Keratinocyte (primary cell): ENCODE results near the gene EVL. TPM values are rescaled to one million over a fixed set of nuclear protein-coding genes. Genes with fewer than 3 reads are reported as not detected.
"Not testable (repeated sequence)": the region's sequence is repeated elsewhere in the genome, so short reads cannot be mapped to it uniquely, and the experiment has no call there.

Experiments
- DNase-seq: peaks from one replicate; pipeline ENCODE4 v3.0.0-alpha.2; 2011; ENCODE audit warnings: low read depth, missing footprints, low spot score
- FAIRE-seq: peaks from 2 replicates; lab custom pipeline; 2011; peaks lifted over from hg19 to GRCh38; lab: Jason Lieb, UNC
- H2AFZ ChIP-seq: 2 replicates; pipeline ENCODE4 v1.6.0; 2012; ENCODE audit warnings: low read length, control low read depth, inconsistent platforms; ENCODE audit not compliant: control insufficient read depth
- H3K27ac ChIP-seq: 2 replicates; pipeline ENCODE4 v1.5.1; 2011; ENCODE audit warnings: low read length; ENCODE audit not compliant: control insufficient read depth, insufficient read depth
- H3K27me3 ChIP-seq: 3 replicates; pipeline ENCODE4 v1.6.0; 2011; ENCODE audit warnings: low read length; ENCODE audit not compliant: control insufficient read depth, insufficient read depth; ENCODE audit errors: extremely low read depth
- H3K36me3 ChIP-seq, 2 experiments: 2 replicates in 1 of 2; 3 replicates in 1 of 2; pipeline ENCODE4 v1.5.1; 2011; ENCODE audit warnings: low read length in 2 of 2, mild to moderate bottlenecking in 1 of 2; ENCODE audit not compliant: control insufficient read depth in 2 of 2, insufficient read depth in 2 of 2; ENCODE audit errors: extremely low read depth in 1 of 2
- H3K4me1 ChIP-seq: 3 replicates; pipeline ENCODE4 v1.5.1; 2011; ENCODE audit warnings: low read length; ENCODE audit not compliant: control insufficient read depth, insufficient read depth; ENCODE audit errors: extremely low read depth
- H3K4me2 ChIP-seq: 3 replicates; pipeline ENCODE4 v1.6.0; 2011; ENCODE audit warnings: low read depth, low read length; ENCODE audit not compliant: control insufficient read depth, insufficient read depth; ENCODE audit errors: extremely low read depth
- H3K4me3 ChIP-seq, 3 experiments: fragments of 200-600 bp in 1 of 3; sonication (generic) in 1 of 3; 2 replicates in 2 of 3; 3 replicates in 1 of 3; pipeline ENCODE4 v1.5.1; 2011 to 2016; ENCODE audit warnings: low read length in 3 of 3, mild to moderate bottlenecking in 3 of 3, control low read depth in 2 of 3, inconsistent platforms in 1 of 3, low read depth in 1 of 3, mixed read lengths in 1 of 3, mixed run types in 1 of 3, moderate library complexity in 1 of 3; ENCODE audit not compliant: control insufficient read depth in 2 of 3, insufficient read depth in 2 of 3; ENCODE audit errors: extremely low read depth in 1 of 3
- H3K79me2 ChIP-seq: 2 replicates; pipeline ENCODE4 v1.6.0; 2012; ENCODE audit warnings: low read length; ENCODE audit not compliant: control insufficient read depth, insufficient read depth
- H3K9ac ChIP-seq: 3 replicates; pipeline ENCODE4 v1.6.0; 2011; ENCODE audit warnings: low read length; ENCODE audit not compliant: control insufficient read depth, insufficient read depth; ENCODE audit errors: extremely low read depth
- H3K9me1 ChIP-seq: 3 replicates; pipeline ENCODE4 v1.6.0; 2011; ENCODE audit warnings: low read length; ENCODE audit not compliant: control insufficient read depth, insufficient read depth; ENCODE audit errors: extremely low read depth
- H3K9me3 ChIP-seq: 2 replicates; pipeline ENCODE4 v1.5.1; 2012; ENCODE audit warnings: low read depth, low read length; ENCODE audit not compliant: control insufficient read depth
- H4K20me1 ChIP-seq: 3 replicates; pipeline ENCODE4 v1.6.0; 2011; ENCODE audit warnings: low read length; ENCODE audit not compliant: control insufficient read depth, insufficient read depth; ENCODE audit errors: extremely low read depth
- CTCF ChIP-seq, 3 experiments: IDR thresholded peaks in 1 of 3; conservative IDR thresholded peaks in 1 of 3; optimal IDR thresholded peaks in 1 of 3; 2 replicates in 2 of 3; 3 replicates in 1 of 3; pipeline versions ENCODE3 to v1.5.1; 2011; ENCODE audit warnings: low read length in 3 of 3, mild to moderate bottlenecking in 3 of 3, moderate library complexity in 2 of 3, control low read depth in 1 of 3, inconsistent platforms in 1 of 3; ENCODE audit not compliant: insufficient read depth in 2 of 3; ENCODE audit errors: extremely low read depth in 1 of 3
- EZH2 ChIP-seq: IDR thresholded peaks from one replicate; pipeline ENCODE4 v1.6.1; 2012; ENCODE audit warnings: inconsistent platforms, mild to moderate bottlenecking, low read length, moderate library complexity
- dilution Hi-C: fragments of 300-500 bp; cut with MboI; formaldehyde crosslinking; loops from one replicate; pipeline ENCODE4 v1.7.0; 2020; ENCODE audit warnings: low sequenced_read_pairs; ENCODE audit not compliant: extremely low pct_ligation_motif_present
- polyA plus RNA-seq, 5 experiments: library from polyadenylated mRNA; depleted of rRNA in 3 of 5; stranded (reverse) in 3 of 5; stranded (forward) in 1 of 5; unstranded in 1 of 5; fragments of >200 nt; gene quantifications; 1 replicate in 1 of 5; 2 replicates in 3 of 5; 3 replicates in 1 of 5; pipeline versions ENCODE4 v1.2.1 to v1.2.3, GENCODE V29; 2011 to 2012; ENCODE audit warnings: missing spikeins in 2 of 5, low read depth in 1 of 5, low replicate concordance in 1 of 5

The EVL gene
- polyA plus RNA-seq, 1 donor (not counting 4 experiments of a cell fraction or from before 2014, with no cell fraction given), result 12.0 TPM

- DNase-seq (no peak), FAIRE-seq (no peak)
- no peak overlapping the region for H3K9ac ChIP-seq
- no peaks in the 10 kb centered on the region for H4K20me1 ChIP-seq
- no peaks in the 10 kb centered on the region for H3K36me3 ChIP-seq
- no peak overlapping the region for H2AFZ ChIP-seq
- H3K4me1 ChIP-seq, result no peaks in the 10 kb centered on the region
- no peak overlapping the region for H3K4me2 ChIP-seq
- H3K27me3 ChIP-seq, result peaks cover 10% of the 10 kb centered on the region
- TF ChIP-seq CTCF (optimal IDR thresholded peaks at IDR 0.05 in 1 of 3, IDR thresholded peaks at IDR 0.05 in 1 of 3, conservative IDR thresholded peaks at IDR 0.05 in 1 of 3; ENCODE audit: extremely low read depth in 1 of 3, insufficient read depth in 2 of 3, low read length in 3 of 3) (no peak), EZH2 (no peak)
- H3K4me3 ChIP-seq, result no peak overlapping the region
- no peaks in the 10 kb centered on the region for H3K79me2 ChIP-seq
- dilution Hi-C loops, result no loop called here
- H3K27ac ChIP-seq, result no peak overlapping the region
- no peaks in the 10 kb centered on the region for H3K9me3 ChIP-seq
- H3K9me1 ChIP-seq, result no peaks in the 10 kb centered on the region
These were observed 111.6 kb downstream of the EVL start for GRCh38 chr14:100176811-100177327.

- H3K4me3 ChIP-seq, result no peak overlapping the region
- no peak overlapping the region for H3K27ac ChIP-seq
- TF ChIP-seq EZH2 (no peak), CTCF (optimal IDR thresholded peaks at IDR 0.05 in 1 of 3, IDR thresholded peaks at IDR 0.05 in 1 of 3, conservative IDR thresholded peaks at IDR 0.05 in 1 of 3; ENCODE audit: extremely low read depth in 1 of 3, insufficient read depth in 2 of 3, low read length in 3 of 3) (no peak)
- no peak overlapping the region for H3K9ac ChIP-seq
- no peaks in the 10 kb centered on the region for H3K36me3 ChIP-seq
- H3K79me2 ChIP-seq, result no peaks in the 10 kb centered on the region
- H3K4me2 ChIP-seq, result no peak overlapping the region
- H2AFZ ChIP-seq, result no peak overlapping the region
- H3K27me3 ChIP-seq, result peaks cover 4% of the 10 kb centered on the region
- DNase-seq (no peak), FAIRE-seq (no peak)
- no peaks in the 10 kb centered on the region for H4K20me1 ChIP-seq
- H3K4me1 ChIP-seq, result no peaks in the 10 kb centered on the region
- H3K9me3 ChIP-seq, result no peaks in the 10 kb centered on the region
- H3K9me1 ChIP-seq, result no peaks in the 10 kb centered on the region
- dilution Hi-C loops, result no loop called here
These were observed 113.5 kb downstream of the EVL start for GRCh38 chr14:100178691-100179090.

- dilution Hi-C loops, DNase-seq, H3K4me1 ChIP-seq, H3K27me3 ChIP-seq, H3K4me3 ChIP-seq, FAIRE-seq, H4K20me1 ChIP-seq, H2AFZ ChIP-seq, H3K9ac ChIP-seq, H3K27ac ChIP-seq, H3K9me1 ChIP-seq, H3K4me2 ChIP-seq, H3K79me2 ChIP-seq, H3K36me3 ChIP-seq, H3K9me3 ChIP-seq: not testable (repeated sequence)
These were observed 115.4 kb downstream of the EVL start for GRCh38 chr14:100180671-100181070.

GRCh38 chr14:100181876-100182551 is 116.8 kb downstream of the EVL start:
- H3K9me3 ChIP-seq, H4K20me1 ChIP-seq, H3K4me1 ChIP-seq, H3K79me2 ChIP-seq, FAIRE-seq, H3K4me2 ChIP-seq, H3K27me3 ChIP-seq, H3K36me3 ChIP-seq, H3K9me1 ChIP-seq, dilution Hi-C loops, H3K9ac ChIP-seq, H3K4me3 ChIP-seq, H2AFZ ChIP-seq, H3K27ac ChIP-seq, DNase-seq: not testable (repeated sequence)
